Measurements from ENCODE around the gene LIG4.

LIG4 gene

DNA sequence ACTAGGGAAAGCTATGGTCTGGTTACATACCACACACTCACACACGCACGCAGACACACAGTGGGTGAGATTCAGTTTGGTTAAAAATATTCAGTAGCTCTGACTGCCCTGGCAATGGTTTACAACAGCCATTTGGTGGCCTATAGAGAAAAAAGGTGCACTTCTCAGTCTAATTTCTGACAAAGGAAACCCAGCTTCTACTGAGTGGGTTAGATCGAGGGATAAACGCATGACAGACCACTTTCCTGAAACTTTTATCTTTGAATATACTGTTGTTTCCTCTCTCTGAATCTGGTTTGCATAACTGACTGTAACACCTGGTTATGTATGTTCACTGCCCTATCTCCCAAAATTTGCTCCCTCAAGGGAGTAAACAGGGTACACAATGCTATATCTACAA lies 2.5 kb downstream of the LIG4 start:
- H3K27ac Mint-ChIP-seq = no peak overlapping the region
- no peaks in the 10 kb centered on the region for H3K27me3 Mint-ChIP-seq
- peaks cover 29% of the 10 kb centered on the region for H3K36me3 Mint-ChIP-seq
- no peak overlapping the region for H3K4me3 Mint-ChIP-seq
- peaks cover 10% of the 10 kb centered on the region for H3K9me3 Mint-ChIP-seq
- peaks cover 22% of the 10 kb centered on the region for H3K4me1 Mint-ChIP-seq

DNA sequence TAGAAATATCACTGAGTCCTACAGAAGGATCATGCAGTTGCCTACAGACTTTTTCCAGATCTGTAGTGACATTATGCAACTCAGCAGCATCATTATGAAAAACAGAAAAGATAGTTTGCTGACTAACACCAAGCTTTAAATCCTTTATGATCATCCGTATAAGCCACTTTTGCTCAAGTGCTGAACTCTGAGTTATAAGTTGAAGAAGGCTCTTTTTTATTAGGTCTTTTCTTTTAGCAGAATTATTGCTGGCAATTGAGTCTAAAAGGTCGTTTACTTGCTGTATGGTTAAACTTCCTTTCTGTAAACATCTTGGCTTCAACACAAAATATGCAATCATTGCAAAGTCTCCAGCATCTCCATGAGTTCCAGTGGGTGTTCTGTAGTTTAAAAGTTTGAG lies 4.8 kb downstream of the LIG4 start:
- Mint-ChIP-seq H3K27ac (no peak overlapping the region), H3K4me3 (no peak overlapping the region), H3K36me3 (peaks cover 29% of the 10 kb centered on the region), H3K4me1 (peaks cover 13% of the 10 kb centered on the region), H3K9me3 (peaks cover 13% of the 10 kb centered on the region), H3K27me3 (no peaks in the 10 kb centered on the region)

DNA sequence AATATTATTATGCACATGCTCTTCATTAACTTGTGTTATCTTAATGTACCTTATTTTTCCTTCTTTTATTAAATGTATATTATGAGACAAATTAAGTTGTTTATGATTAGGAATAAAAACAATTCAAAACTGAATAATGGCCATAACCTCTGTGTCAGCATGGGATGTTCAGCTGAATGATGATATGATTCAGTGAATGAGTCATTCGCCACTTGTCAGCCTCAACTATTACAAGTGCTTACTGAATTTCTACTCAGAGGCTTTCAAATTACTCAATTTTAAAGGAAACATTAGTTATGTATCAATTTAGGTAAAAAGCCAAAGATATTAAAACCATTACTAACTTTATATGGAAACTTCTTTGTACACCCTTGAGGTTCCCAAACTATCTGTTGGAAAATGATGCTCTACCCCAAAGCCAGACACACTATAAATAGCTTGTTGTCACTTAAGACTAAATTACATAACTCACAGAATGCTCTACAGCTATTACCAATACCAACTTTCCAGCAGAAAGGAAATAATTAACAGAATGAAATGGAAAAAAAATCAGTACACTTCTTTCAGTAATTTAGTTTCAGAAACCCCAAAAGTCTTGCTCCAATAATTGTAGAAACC lies 14.4 kb downstream of the LIG4 start:
- Mint-ChIP-seq H3K27ac (no peak overlapping the region), H3K4me1 (no peaks in the 10 kb centered on the region), H3K4me3 (no peak overlapping the region), H3K27me3 (peaks cover 20% of the 10 kb centered on the region), H3K36me3 (no peaks in the 10 kb centered on the region), H3K9me3 (peaks cover 11% of the 10 kb centered on the region)

DNA sequence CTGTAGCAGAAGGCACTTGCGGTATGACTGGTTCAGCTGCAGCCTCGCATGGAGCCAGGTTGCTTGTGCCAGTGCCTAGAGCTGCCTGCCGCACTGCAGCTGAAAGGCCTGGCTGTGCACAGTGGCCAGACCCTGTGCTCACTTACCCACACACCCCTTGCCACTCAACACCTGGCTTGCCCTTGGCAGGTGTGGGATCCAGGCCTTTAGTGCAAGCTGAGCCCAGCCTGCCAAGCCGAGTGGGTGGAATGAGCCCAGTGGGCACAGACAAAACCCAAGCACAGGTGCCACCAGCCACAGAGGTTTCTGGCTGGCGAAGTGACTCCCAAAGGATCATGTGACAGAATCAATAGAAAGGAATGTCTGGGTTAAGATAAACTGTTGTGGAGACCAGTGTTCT lies 19.5 kb downstream of the LIG4 start:
- Mint-ChIP-seq H3K4me1 (no peaks in the 10 kb centered on the region), H3K27me3 (peaks cover 16% of the 10 kb centered on the region), H3K9me3 (peaks cover 13% of the 10 kb centered on the region), H3K36me3 (peaks cover 2% of the 10 kb centered on the region), H3K27ac (no peak overlapping the region), H3K4me3 (no peak overlapping the region)

DNA sequence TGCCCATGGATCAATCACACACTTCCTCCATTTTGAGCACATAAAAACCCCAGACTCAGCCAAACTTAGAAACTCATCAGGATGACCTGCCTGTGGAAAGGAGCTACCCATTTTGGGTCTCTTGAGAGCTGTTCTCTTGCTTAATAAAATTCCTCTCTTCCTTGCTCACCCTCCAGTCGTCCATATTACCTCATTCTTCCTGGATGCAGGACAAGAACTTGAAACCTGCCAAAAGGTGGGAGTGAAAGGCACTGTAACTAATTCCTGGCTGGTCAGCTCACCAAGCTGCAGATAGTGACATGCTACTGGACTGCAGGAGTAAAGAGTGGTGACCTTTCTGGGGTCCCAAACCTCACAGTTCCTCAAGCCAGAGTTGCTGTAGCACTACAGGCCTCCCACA lies 20.2 kb downstream of the LIG4 start:
- H3K4me1 Mint-ChIP-seq = no peaks in the 10 kb centered on the region
- H3K9me3 Mint-ChIP-seq = peaks cover 13% of the 10 kb centered on the region
- H3K27me3 Mint-ChIP-seq = peaks cover 17% of the 10 kb centered on the region
- H3K36me3 Mint-ChIP-seq = peaks cover 2% of the 10 kb centered on the region
- H3K4me3 Mint-ChIP-seq = no peak overlapping the region
- H3K27ac Mint-ChIP-seq = no peak overlapping the region

DNA sequence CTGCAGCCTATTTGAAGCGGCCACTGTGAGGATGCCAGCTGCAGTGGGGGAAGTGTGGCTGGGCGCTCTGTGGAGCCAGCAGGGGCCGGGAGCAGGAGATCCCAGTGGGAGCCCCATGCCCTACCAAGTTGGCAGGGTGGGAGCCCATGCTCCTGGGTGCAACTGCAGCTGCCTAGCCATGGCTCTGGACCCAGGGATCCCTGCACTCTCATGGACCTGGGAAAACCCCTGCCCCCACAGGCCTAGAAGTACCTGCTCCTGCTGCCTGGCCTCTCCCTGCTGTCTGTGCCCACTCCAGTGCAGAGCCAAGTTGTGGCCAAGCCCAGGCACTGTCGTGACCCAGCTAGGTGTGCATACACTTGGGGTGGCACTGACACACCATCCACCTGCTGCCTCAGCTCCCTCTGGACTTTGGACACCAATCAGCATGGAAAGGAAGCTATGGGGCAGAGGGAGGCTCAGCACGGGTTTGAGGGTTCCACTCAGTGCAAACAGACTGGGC lies 20.9 kb downstream of the LIG4 start:
- Mint-ChIP-seq H3K27me3 (peaks cover 12% of the 10 kb centered on the region), H3K9me3 (peaks cover 13% of the 10 kb centered on the region), H3K4me1 (no peaks in the 10 kb centered on the region), H3K4me3 (no peak overlapping the region), H3K27ac (no peak overlapping the region), H3K36me3 (peaks cover 2% of the 10 kb centered on the region)

DNA sequence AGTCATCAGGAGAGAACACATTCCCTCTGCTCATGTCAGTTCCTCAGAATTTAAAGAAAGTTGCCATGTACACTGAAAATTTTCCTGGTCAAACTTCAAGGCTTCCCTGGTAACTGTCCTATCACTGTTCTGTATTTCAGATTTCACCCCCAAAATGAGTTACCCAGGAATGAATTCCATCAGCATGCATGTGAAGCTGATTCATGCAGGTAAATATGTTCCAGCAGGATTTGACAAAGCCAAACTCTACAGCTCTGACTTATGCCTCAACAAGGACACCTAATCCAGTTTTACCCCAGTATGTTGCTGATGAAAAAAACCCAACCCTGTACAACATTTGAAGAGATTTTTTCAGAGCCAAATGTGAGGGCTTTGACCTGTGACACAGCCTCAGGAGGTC lies 21.5 kb downstream of the LIG4 start:
- peaks cover 12% of the 10 kb centered on the region for H3K27me3 Mint-ChIP-seq
- H3K9me3 Mint-ChIP-seq = peaks cover 13% of the 10 kb centered on the region
- H3K36me3 Mint-ChIP-seq = peaks cover 3% of the 10 kb centered on the region
- H3K27ac Mint-ChIP-seq = no peak overlapping the region
- H3K4me3 Mint-ChIP-seq = no peak overlapping the region
- no peaks in the 10 kb centered on the region for H3K4me1 Mint-ChIP-seq

DNA sequence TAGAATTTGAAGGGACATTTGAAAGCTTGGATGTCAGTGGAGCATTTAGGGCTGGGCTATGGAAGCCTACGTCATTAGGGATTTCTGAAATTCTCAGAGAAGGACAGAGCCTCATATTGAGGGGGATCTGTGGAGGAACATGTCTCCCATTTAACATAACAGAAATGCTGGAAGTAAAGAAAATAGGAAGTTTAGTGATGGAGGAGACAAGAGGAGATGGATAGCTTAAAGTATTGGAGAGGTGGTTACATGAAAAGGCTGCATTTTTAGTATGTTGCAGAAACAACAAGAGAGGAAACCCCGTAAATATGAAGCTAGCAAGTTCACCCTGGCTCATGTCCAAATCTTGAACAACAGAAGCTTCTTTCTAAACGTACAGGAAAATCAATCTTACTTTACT lies 24.4 kb downstream of the LIG4 start:
- H3K9me3 Mint-ChIP-seq = peaks cover 8% of the 10 kb centered on the region
- no peaks in the 10 kb centered on the region for H3K4me1 Mint-ChIP-seq
- peaks cover 3% of the 10 kb centered on the region for H3K36me3 Mint-ChIP-seq
- H3K27ac Mint-ChIP-seq = no peak overlapping the region
- H3K4me3 Mint-ChIP-seq = no peak overlapping the region
- peaks cover 5% of the 10 kb centered on the region for H3K27me3 Mint-ChIP-seq

DNA sequence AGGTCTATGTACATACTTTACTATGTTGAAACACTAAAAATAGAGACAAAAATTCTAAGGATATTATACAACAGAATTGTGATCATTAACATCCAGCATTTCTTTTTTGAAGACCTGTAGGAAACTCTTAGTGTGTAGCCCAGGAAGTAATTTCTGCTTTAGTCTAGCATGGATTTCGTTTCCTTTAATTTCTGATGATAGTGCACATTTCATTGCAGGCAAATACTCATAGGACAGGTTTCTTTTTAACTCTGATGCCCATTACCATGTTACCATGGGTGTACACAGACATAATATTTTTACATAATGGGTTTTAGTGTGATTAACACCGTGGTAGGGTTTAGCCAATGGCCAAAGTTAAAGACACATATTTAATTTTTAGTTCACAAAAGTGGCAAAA lies 27.1 kb downstream of the LIG4 start:
- Mint-ChIP-seq H3K27ac (no peak overlapping the region), H3K4me1 (no peaks in the 10 kb centered on the region), H3K27me3 (peaks cover 5% of the 10 kb centered on the region), H3K4me3 (no peak overlapping the region), H3K36me3 (peaks cover 2% of the 10 kb centered on the region), H3K9me3 (peaks cover 8% of the 10 kb centered on the region)

DNA sequence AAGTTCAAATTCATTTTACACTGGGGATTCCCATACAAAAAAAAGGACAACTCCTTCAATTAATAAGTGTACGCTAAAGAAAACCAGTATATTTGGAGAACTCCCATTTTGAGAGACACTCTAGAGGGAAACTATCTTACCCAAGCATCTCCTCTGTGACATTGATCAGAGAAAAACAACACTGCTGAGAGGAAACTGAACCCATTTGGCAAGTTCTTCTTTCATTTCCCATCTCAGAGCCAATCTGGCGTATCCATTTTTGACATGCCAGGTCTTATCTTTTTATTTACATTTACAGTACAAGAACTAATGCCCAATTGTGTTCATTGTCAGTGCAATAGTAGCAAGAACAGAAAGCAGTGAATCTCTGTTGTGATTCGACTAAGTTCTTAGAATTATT lies 30.1 kb downstream of the LIG4 start:
- no peak overlapping the region for H3K27ac Mint-ChIP-seq
- H3K36me3 Mint-ChIP-seq = peaks cover 2% of the 10 kb centered on the region
- no peak overlapping the region for H3K4me3 Mint-ChIP-seq
- no peaks in the 10 kb centered on the region for H3K4me1 Mint-ChIP-seq
- peaks cover 2% of the 10 kb centered on the region for H3K27me3 Mint-ChIP-seq
- H3K9me3 Mint-ChIP-seq = no peaks in the 10 kb centered on the region

DNA sequence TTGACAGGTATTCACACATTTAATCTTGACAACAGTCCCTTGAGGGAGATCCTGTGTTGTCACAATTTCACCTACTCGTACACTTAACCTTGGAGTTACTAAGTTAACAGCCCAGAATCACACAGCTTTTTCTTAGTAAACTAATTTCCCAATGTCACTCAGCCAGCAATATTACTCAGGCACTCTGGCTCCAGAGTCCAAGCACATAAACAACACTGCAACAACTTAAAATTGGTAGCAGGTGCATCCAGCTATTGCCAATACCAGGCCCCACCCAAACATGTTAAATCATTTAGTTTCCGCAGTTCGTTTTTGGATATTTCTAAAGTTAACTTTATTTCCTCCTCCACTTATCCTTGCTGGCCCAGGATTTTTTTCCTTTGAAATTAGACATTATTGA lies 32.7 kb downstream of the LIG4 start:
- H3K36me3 Mint-ChIP-seq = no peaks in the 10 kb centered on the region
- no peaks in the 10 kb centered on the region for H3K9me3 Mint-ChIP-seq
- H3K27ac Mint-ChIP-seq = no peak overlapping the region
- H3K4me3 Mint-ChIP-seq = no peak overlapping the region
- H3K27me3 Mint-ChIP-seq = no peaks in the 10 kb centered on the region
- no peaks in the 10 kb centered on the region for H3K4me1 Mint-ChIP-seq

DNA sequence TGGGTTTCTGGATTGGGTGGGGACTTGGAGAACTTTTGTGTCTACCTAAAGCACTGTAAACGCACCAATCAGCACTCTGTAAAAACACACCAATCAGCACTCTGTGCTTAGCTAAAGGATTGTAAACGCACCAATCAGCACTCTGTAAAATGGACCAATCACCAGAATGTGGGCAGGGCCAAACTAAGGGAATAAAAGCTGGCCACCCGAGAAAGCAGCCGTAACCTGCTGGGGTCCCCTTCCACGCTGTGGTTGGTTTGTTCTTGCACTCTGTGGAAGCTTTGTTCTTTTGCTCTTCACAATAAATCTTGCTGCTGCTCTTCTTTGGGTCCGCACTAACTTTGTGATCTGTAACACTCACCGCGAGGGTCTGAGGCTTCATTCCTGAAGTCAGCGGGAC lies 37.3 kb downstream of the LIG4 start:
- no peaks in the 10 kb centered on the region for H3K4me1 Mint-ChIP-seq
- H3K27ac Mint-ChIP-seq = no peak overlapping the region
- H3K4me3 Mint-ChIP-seq = no peak overlapping the region
- H3K27me3 Mint-ChIP-seq = no peaks in the 10 kb centered on the region
- peaks cover 3% of the 10 kb centered on the region for H3K36me3 Mint-ChIP-seq
- peaks cover 7% of the 10 kb centered on the region for H3K9me3 Mint-ChIP-seq

DNA sequence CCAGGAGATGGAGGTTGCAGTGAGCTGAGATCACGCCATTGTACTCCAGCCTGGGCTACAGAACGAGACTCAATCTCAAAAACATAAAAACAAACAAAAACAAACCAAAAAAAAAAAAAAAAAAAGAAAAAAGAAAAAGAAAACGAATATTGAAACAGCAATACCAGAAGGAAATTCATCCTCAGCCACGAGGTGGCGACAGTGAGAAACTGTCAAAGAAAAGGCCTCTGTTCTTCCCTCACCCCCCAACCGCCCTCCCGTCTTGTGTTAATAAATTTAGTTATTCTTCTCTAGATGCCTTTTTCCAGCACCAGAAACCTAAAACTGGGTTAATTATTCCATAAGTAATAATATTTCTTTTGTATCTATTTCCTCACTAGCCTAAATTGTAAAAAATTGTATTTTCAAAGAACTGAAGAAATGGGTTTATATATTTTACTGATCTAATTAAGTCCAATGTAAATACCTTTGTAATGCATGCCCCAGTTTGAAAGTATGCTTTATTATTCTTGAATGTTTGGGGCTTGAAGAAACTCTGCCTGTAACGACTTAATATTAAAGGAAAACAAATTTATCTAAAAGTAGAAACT lies 38.6 kb downstream of the LIG4 start:
- no peak overlapping the region for H3K27ac Mint-ChIP-seq
- peaks cover 17% of the 10 kb centered on the region for H3K9me3 Mint-ChIP-seq
- H3K4me3 Mint-ChIP-seq = no peak overlapping the region
- peaks cover 3% of the 10 kb centered on the region for H3K27me3 Mint-ChIP-seq
- H3K4me1 Mint-ChIP-seq = no peaks in the 10 kb centered on the region
- H3K36me3 Mint-ChIP-seq = peaks cover 3% of the 10 kb centered on the region

DNA sequence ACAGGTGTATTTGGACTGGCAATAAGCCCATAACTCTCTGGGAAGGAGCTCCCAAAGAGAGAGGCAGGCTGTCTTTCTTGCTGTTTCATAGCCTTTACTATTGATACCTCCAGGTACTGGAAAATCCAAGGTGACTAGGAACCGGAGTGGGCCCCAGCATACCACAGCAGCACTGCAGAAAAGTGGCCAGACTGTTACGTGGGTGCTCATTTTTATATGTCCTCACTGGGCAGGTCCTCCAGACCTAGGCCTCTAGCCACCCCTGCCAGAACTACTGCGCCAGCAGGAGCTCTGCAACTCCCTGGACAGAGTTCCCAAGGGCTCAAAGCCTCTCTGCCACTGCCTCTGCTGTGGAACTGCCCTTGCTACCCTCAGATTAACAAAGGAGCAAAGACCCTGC lies 46.4 kb downstream of the LIG4 start:
- H3K27me3 Mint-ChIP-seq = peaks cover 13% of the 10 kb centered on the region
- no peak overlapping the region for H3K4me3 Mint-ChIP-seq

DNA sequence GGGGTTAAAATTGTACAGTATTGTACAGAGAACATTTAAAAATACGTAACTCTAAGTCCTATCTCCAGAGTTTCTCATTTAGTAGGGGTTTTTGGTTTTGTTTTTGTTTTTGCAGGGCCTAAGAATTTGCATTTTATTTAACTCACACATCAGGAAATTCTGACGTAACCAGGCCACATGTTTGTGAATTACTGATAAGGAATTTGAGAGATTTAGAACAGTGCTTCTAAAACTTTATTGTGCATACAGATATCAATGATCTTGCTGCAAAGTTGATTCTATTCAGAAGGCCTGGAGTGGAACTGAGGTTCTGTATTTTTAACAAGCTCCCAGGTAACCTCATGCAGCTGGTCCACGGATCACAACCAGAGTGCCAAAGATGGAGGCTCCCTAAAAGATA lies 49.3 kb downstream of the LIG4 start:
- no peak overlapping the region for H3K4me3 Mint-ChIP-seq
- peaks cover 7% of the 10 kb centered on the region for H3K27me3 Mint-ChIP-seq
- no peak overlapping the region for H3K27ac Mint-ChIP-seq
- H3K4me1 Mint-ChIP-seq = no peaks in the 10 kb centered on the region
- peaks cover 11% of the 10 kb centered on the region for H3K9me3 Mint-ChIP-seq
- H3K36me3 Mint-ChIP-seq = no peaks in the 10 kb centered on the region

More for the DNA sequence above, 46.4 kb downstream of the LIG4 start:
- H3K9me3 Mint-ChIP-seq = peaks cover 34% of the 10 kb centered on the region
- no peak overlapping the region for H3K27ac Mint-ChIP-seq
- no peaks in the 10 kb centered on the region for H3K4me1 Mint-ChIP-seq
- H3K36me3 Mint-ChIP-seq = peaks cover 5% of the 10 kb centered on the region

DNA sequence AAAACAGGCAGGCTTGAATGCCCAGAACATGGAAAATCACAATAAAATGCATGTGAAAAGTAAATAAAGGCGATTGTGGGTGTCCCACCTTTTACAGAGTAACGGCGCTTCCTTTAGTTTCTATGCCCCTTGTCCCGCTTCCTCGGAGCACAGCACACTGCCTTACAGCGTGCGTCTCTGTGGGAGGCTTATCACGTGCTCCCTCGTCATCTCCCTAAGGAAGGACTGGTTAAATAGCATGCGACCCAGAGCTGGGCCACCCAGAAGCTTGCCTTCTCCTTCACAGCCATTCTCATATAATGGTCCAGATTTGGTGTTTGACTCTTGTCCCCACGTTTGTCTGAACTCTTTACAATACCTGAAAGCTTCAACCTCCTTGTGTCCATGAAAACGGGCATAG lies 56.6 kb downstream of the LIG4 start:
- no peak overlapping the region for H3K27ac Mint-ChIP-seq
- H3K27me3 Mint-ChIP-seq = peaks cover 1% of the 10 kb centered on the region
- H3K4me1 Mint-ChIP-seq = no peaks in the 10 kb centered on the region
- no peak overlapping the region for H3K4me3 Mint-ChIP-seq
- H3K9me3 Mint-ChIP-seq = no peaks in the 10 kb centered on the region
- H3K36me3 Mint-ChIP-seq = no peaks in the 10 kb centered on the region
